HEK293 (cell line): Measurements from ENCODE around the gene CPA4.
A peak's percentile ranks its signal among the peaks of the same experiment; 100 is the strongest.

Source experiments
- FEZF1 ChIP-seq: fragments of 450-650 bp; formaldehyde crosslinking; IDR thresholded peaks from 2 replicates; pipeline ENCODE4 v1.5.1; 2016; ENCODE audit warnings: missing biosample characterization, missing genetic modification characterization
- GLIS2 ChIP-seq: fragments of 450-650 bp; formaldehyde crosslinking; IDR thresholded peaks from 2 replicates; pipeline ENCODE4 v1.5.1; 2016; ENCODE audit warnings: missing biosample characterization, missing genetic modification characterization
- PRDM10 ChIP-seq: fragments of 450-650 bp; formaldehyde crosslinking; IDR thresholded peaks from 2 replicates; pipeline ENCODE4 v1.5.1; 2016; ENCODE audit warnings: missing biosample characterization, missing genetic modification characterization
- PRDM6 ChIP-seq: fragments of 450-650 bp; formaldehyde crosslinking; IDR thresholded peaks from 2 replicates; pipeline ENCODE4 v1.5.1; 2017; ENCODE audit warnings: missing biosample characterization, missing genetic modification characterization
- REPIN1 ChIP-seq: fragments of 450-650 bp; formaldehyde crosslinking; IDR thresholded peaks from 2 replicates; pipeline ENCODE4 v1.5.1; 2017; ENCODE audit warnings: missing biosample characterization, missing genetic modification characterization, low read depth
- SP7 ChIP-seq: fragments of 450-650 bp; formaldehyde crosslinking; IDR thresholded peaks from 2 replicates; pipeline ENCODE4 v1.5.1; 2016; ENCODE audit warnings: missing biosample characterization, missing genetic modification characterization
- ZBTB20 ChIP-seq: fragments of 450-650 bp; formaldehyde crosslinking; IDR thresholded peaks from 2 replicates; pipeline ENCODE4 v1.5.1; 2016; ENCODE audit warnings: missing biosample characterization, missing genetic modification characterization
- ZBTB26 ChIP-seq: fragments of 450-650 bp; formaldehyde crosslinking; optimal IDR thresholded peaks from 2 replicates; pipeline ENCODE3; 2016; ENCODE audit warnings: missing biosample characterization, mild to moderate bottlenecking, missing genetic modification characterization
- ZBTB6 ChIP-seq: fragments of 450-650 bp; formaldehyde crosslinking; IDR thresholded peaks from 2 replicates; pipeline ENCODE4 v1.5.1; 2017; ENCODE audit warnings: missing biosample characterization, missing genetic modification characterization
- ZNF112 ChIP-seq: fragments of 450-650 bp; formaldehyde crosslinking; IDR thresholded peaks from 2 replicates; pipeline ENCODE4 v1.5.0; 2017; ENCODE audit warnings: missing biosample characterization, missing genetic modification characterization
- ZNF133 ChIP-seq: fragments of 450-650 bp; formaldehyde crosslinking; IDR thresholded peaks from 2 replicates; pipeline ENCODE4 v1.5.1; 2016; ENCODE audit warnings: missing biosample characterization, missing genetic modification characterization
- ZNF140 ChIP-seq: fragments of 450-650 bp; formaldehyde crosslinking; IDR thresholded peaks from 2 replicates; pipeline ENCODE4 v1.5.1; 2016; ENCODE audit warnings: missing biosample characterization, missing genetic modification characterization
- ZNF146 ChIP-seq: fragments of 450-650 bp; formaldehyde crosslinking; IDR thresholded peaks from 2 replicates; pipeline ENCODE4 v1.5.1; 2016; ENCODE audit warnings: missing biosample characterization, missing genetic modification characterization
- ZNF174 ChIP-seq: fragments of 450-650 bp; formaldehyde crosslinking; IDR thresholded peaks from 2 replicates; pipeline ENCODE4 v1.5.0; 2017; ENCODE audit warnings: missing biosample characterization, mild to moderate bottlenecking, missing genetic modification characterization
- ZNF214 ChIP-seq: fragments of 450-650 bp; formaldehyde crosslinking; IDR thresholded peaks from 2 replicates; pipeline ENCODE4 v1.5.1; 2017; ENCODE audit warnings: missing biosample characterization, mild to moderate bottlenecking, missing genetic modification characterization, borderline replicate concordance
- ZNF23 ChIP-seq: fragments of 450-650 bp; formaldehyde crosslinking; IDR thresholded peaks from 2 replicates; pipeline ENCODE4 v1.5.1; 2016; ENCODE audit warnings: missing biosample characterization, missing genetic modification characterization, borderline replicate concordance
- ZNF26 ChIP-seq: fragments of 450-650 bp; formaldehyde crosslinking; IDR thresholded peaks from 2 replicates; pipeline ENCODE4 v1.5.1; 2016; ENCODE audit warnings: missing biosample characterization, missing genetic modification characterization
- ZNF394 ChIP-seq: fragments of 450-650 bp; formaldehyde crosslinking; IDR thresholded peaks from 2 replicates; pipeline ENCODE4 v1.5.1; 2016; ENCODE audit warnings: missing biosample characterization, missing genetic modification characterization, mild to moderate bottlenecking, moderate library complexity, borderline replicate concordance
- ZNF529 ChIP-seq: fragments of 450-650 bp; formaldehyde crosslinking; IDR thresholded peaks from 2 replicates; pipeline ENCODE4 v1.5.1; 2017; ENCODE audit warnings: missing genetic modification characterization, missing biosample characterization; ENCODE audit not compliant: insufficient replicate concordance
- ZNF654 ChIP-seq: fragments of 450-650 bp; formaldehyde crosslinking; IDR thresholded peaks from 2 replicates; pipeline ENCODE4 v1.5.1; 2016; ENCODE audit warnings: low read depth, missing biosample characterization, missing genetic modification characterization
- ZNF658 ChIP-seq: fragments of 450-650 bp; formaldehyde crosslinking; IDR thresholded peaks from 2 replicates; pipeline ENCODE4; 2016; ENCODE audit warnings: missing biosample characterization, missing genetic modification characterization
- ZNF768 ChIP-seq: fragments of 450-650 bp; formaldehyde crosslinking; IDR thresholded peaks from 2 replicates; pipeline ENCODE4 v1.5.1; 2018; ENCODE audit warnings: missing biosample characterization, mild to moderate bottlenecking, missing genetic modification characterization
- ZNF777 ChIP-seq: fragments of 450-650 bp; formaldehyde crosslinking; IDR thresholded peaks from 2 replicates; pipeline ENCODE4 v1.5.1; 2017; ENCODE audit warnings: missing biosample characterization, missing genetic modification characterization, borderline replicate concordance
- ZNF785 ChIP-seq: fragments of 450-650 bp; formaldehyde crosslinking; IDR thresholded peaks from 2 replicates; pipeline ENCODE4 v1.5.1; 2016; ENCODE audit warnings: missing biosample characterization, missing genetic modification characterization
- ZNF843 ChIP-seq: fragments of 450-650 bp; formaldehyde crosslinking; IDR thresholded peaks from 2 replicates; pipeline ENCODE4 v1.5.1; 2016; ENCODE audit warnings: missing biosample characterization, missing genetic modification characterization
- ZSCAN16 ChIP-seq: fragments of 450-650 bp; formaldehyde crosslinking; IDR thresholded peaks from 2 replicates; pipeline ENCODE4 v1.5.1; 2016; ENCODE audit warnings: missing biosample characterization, missing genetic modification characterization
- ZSCAN18 ChIP-seq: fragments of 450-650 bp; formaldehyde crosslinking; IDR thresholded peaks from 2 replicates; pipeline ENCODE4 v1.5.1; 2016; ENCODE audit warnings: missing biosample characterization, missing genetic modification characterization
- ZSCAN5A ChIP-seq: fragments of 450-650 bp; formaldehyde crosslinking; IDR thresholded peaks from 2 replicates; pipeline ENCODE4 v1.5.1; 2016; ENCODE audit warnings: missing biosample characterization, missing genetic modification characterization

CPA4 gene

GRCh38 chr7:130356121-130356875 lies 63.3 kb downstream of the CPA4 start (continued):
- TF ChIP-seq PRDM10 (tag by site-specific recombination) (peak; percentile 70), ZNF112 (tag by site-specific recombination) (no peak), ZNF777 (no peak), FEZF1 (peak; percentile 88), ZNF23 (no peak), ZNF133 (tag by site-specific recombination) (no peak), ZNF146 (tag by site-specific recombination) (no peak), ZNF174 (tag by site-specific recombination) (no peak), GLIS2 (no peak), ZNF785 (no peak), ZBTB20 (tag by site-specific recombination) (peak; percentile 94), ZSCAN18 (no peak), ZSCAN16 (tag by site-specific recombination) (no peak), REPIN1 (tag by site-specific recombination) (no peak), ZNF214 (tag by site-specific recombination) (no peak), ZSCAN5A (tag by site-specific recombination) (no peak), ZBTB26 (no peak), SP7 (tag by site-specific recombination) (peak; percentile 100), ZNF658 (tag by site-specific recombination) (no peak), ZNF529 (tag by site-specific recombination) (no peak), ZNF768 (no peak), ZNF394 (tag by site-specific recombination) (peak; percentile 39), ZNF654 (tag by site-specific recombination) (no peak), ZNF140 (tag by site-specific recombination) (no peak), ZBTB6 (tag by site-specific recombination) (no peak), PRDM6 (no peak; the same call in 1 of the 2 replicates), ZNF843 (tag by site-specific recombination) (peak; percentile 80), ZNF26 (tag by site-specific recombination) (no peak)
